Measurements from ENCODE around the gene SUMO2.
A peak's percentile ranks its signal among the peaks of the same experiment; 100 is the strongest.

The SUMO2 gene

GRCh38 chr17:75155191-75155601 is 27.6 kb downstream of the SUMO2 start:
- H3K4me1 ChIP-seq = no peaks in the 10 kb centered on the region
- no peak overlapping the region for H3K27ac ChIP-seq
- no peak overlapping the region for H3K4me2 ChIP-seq (ENCODE audit: low read length)
- no peak for TF ChIP-seq CTCF (IDR thresholded peaks at IDR 0.05)
- no peak overlapping the region for H3K9ac ChIP-seq
- H3K79me2 ChIP-seq = peaks cover 7% of the 10 kb centered on the region
- no peaks in the 10 kb centered on the region for H3K36me3 ChIP-seq (ENCODE audit: control insufficient read depth, insufficient read depth, low read length)
- no peaks in the 10 kb centered on the region for H3K9me3 ChIP-seq (ENCODE audit: control insufficient read depth, low read length)
- no peak overlapping the region for H3K4me3 ChIP-seq (ENCODE audit: low read depth, low read length)
- H2AFZ ChIP-seq = peak overlapping the region; percentile 82
- H3K27me3 ChIP-seq (ENCODE audit: control insufficient read depth, insufficient read depth, low read length) = no peaks in the 10 kb centered on the region

- Histone ChIP-seq H3K27me3 (ENCODE audit: control insufficient read depth, insufficient read depth, low read length) (no peaks in the 10 kb centered on the region), H2AFZ (peak within 1 kb of the TSS; percentile 82), H3K79me2 (peaks cover 7% of the 10 kb centered on the region), H3K9ac (no peak within 1 kb of the TSS), H3K9me3 (ENCODE audit: control insufficient read depth, low read length) (no peaks in the 10 kb centered on the region), H3K36me3 (ENCODE audit: control insufficient read depth, insufficient read depth, low read length) (no peaks in the 10 kb centered on the region), H3K4me3 (ENCODE audit: low read depth, low read length) (peak within 1 kb of the TSS; percentile 87), H3K4me1 (no peaks in the 10 kb centered on the region), H3K4me2 (ENCODE audit: low read length) (peak within 1 kb of the TSS; percentile 99), H3K27ac (no peak within 1 kb of the TSS)
- no peak for TF ChIP-seq CTCF (IDR thresholded peaks at IDR 0.05)
Observed at GRCh38 chr17:75154195-75155106, 28.3 kb downstream of the SUMO2 start, which contains the start of gene JPT1. Gene JPT1 (minus strand): TSS chr17:75154512. CDS start chr17:75154397, 115 bp downstream.

GRCh38 chr17:75153780-75154194 is 29.0 kb downstream of the SUMO2 start:
- no peak for TF ChIP-seq CTCF (IDR thresholded peaks at IDR 0.05)
- H3K36me3 ChIP-seq (ENCODE audit: control insufficient read depth, insufficient read depth, low read length) = no peaks in the 10 kb centered on the region
- H3K27me3 ChIP-seq (ENCODE audit: control insufficient read depth, insufficient read depth, low read length) = no peaks in the 10 kb centered on the region
- no peaks in the 10 kb centered on the region for H3K4me1 ChIP-seq
- H3K4me2 ChIP-seq (ENCODE audit: low read length) = peak overlapping the region; percentile 99
- peaks cover 7% of the 10 kb centered on the region for H3K79me2 ChIP-seq
- no peak overlapping the region for H3K27ac ChIP-seq
- peak overlapping the region; percentile 82 for H2AFZ ChIP-seq
- H3K9me3 ChIP-seq (ENCODE audit: control insufficient read depth, low read length) = no peaks in the 10 kb centered on the region
- H3K9ac ChIP-seq = no peak overlapping the region
- peak overlapping the region; percentile 87 for H3K4me3 ChIP-seq (ENCODE audit: low read depth, low read length)

GRCh38 chr17:75152922-75153779 is 29.6 kb downstream of the SUMO2 start:
- H3K4me1 ChIP-seq = no peaks in the 10 kb centered on the region
- no peak overlapping the region for H3K27ac ChIP-seq
- peak overlapping the region; percentile 99 for H3K4me2 ChIP-seq (ENCODE audit: low read length)
- H3K9ac ChIP-seq = no peak overlapping the region
- H2AFZ ChIP-seq = peak overlapping the region; percentile 82
- H3K27me3 ChIP-seq (ENCODE audit: control insufficient read depth, insufficient read depth, low read length) = no peaks in the 10 kb centered on the region
- no peaks in the 10 kb centered on the region for H3K36me3 ChIP-seq (ENCODE audit: control insufficient read depth, insufficient read depth, low read length)
- no peaks in the 10 kb centered on the region for H3K9me3 ChIP-seq (ENCODE audit: control insufficient read depth, low read length)
- H3K4me3 ChIP-seq (ENCODE audit: low read depth, low read length) = peak overlapping the region; percentile 87
- no peak for TF ChIP-seq CTCF (IDR thresholded peaks at IDR 0.05)
- H3K79me2 ChIP-seq = peaks cover 7% of the 10 kb centered on the region
